Mucosa of stomach (tissue), 1 donor: Measurements from ENCODE around the gene LDLRAD4.
"Not testable (repeated sequence)": the region's sequence is repeated elsewhere in the genome, so short reads cannot be mapped to it uniquely, and the experiment has no call there.

Experiments
- H3K27me3 ChIP-seq: one replicate; pipeline ENCODE4 v1.7.0; 2013; ENCODE audit warnings: mild to moderate bottlenecking, low read length; ENCODE audit not compliant: control insufficient read depth, insufficient read depth
- H3K36me3 ChIP-seq: one replicate; pipeline ENCODE4 v1.7.0; 2013; ENCODE audit warnings: low read length; ENCODE audit not compliant: control insufficient read depth, insufficient read depth
- H3K4me1 ChIP-seq: one replicate; pipeline ENCODE4 v1.7.0; 2013; ENCODE audit warnings: mild to moderate bottlenecking, low read length; ENCODE audit not compliant: control insufficient read depth, insufficient read depth
- H3K4me3 ChIP-seq: one replicate; pipeline ENCODE4 v1.7.0; 2013; ENCODE audit warnings: low read length
- H3K9ac ChIP-seq: one replicate; pipeline ENCODE4 v1.7.0; 2013; ENCODE audit warnings: mild to moderate bottlenecking, low read length, moderate library complexity
- H3K9me3 ChIP-seq: one replicate; pipeline ENCODE4 v1.7.0; 2013; ENCODE audit warnings: mild to moderate bottlenecking, low read length, moderate library complexity; ENCODE audit not compliant: control insufficient read depth
- donor health status: Pancreatic carcinoma.

LDLRAD4 gene

GRCh38 chr18:13332874-13333273, 114.3 kb downstream of the LDLRAD4 start:
- no peaks in the 10 kb centered on the region for H3K36me3 ChIP-seq
- no peaks in the 10 kb centered on the region for H3K9me3 ChIP-seq
- no peaks in the 10 kb centered on the region for H3K4me1 ChIP-seq
- H3K4me3 ChIP-seq = no peak overlapping the region
- no peaks in the 10 kb centered on the region for H3K27me3 ChIP-seq
- no peak overlapping the region for H3K9ac ChIP-seq

GRCh38 chr18:13335903-13336302, 117.3 kb downstream of the LDLRAD4 start:
- Histone ChIP-seq H3K4me1 (no peaks in the 10 kb centered on the region), H3K36me3 (no peaks in the 10 kb centered on the region), H3K9me3 (no peaks in the 10 kb centered on the region), H3K27me3 (no peaks in the 10 kb centered on the region), H3K4me3 (no peak overlapping the region), H3K9ac (no peak overlapping the region)

DNA sequence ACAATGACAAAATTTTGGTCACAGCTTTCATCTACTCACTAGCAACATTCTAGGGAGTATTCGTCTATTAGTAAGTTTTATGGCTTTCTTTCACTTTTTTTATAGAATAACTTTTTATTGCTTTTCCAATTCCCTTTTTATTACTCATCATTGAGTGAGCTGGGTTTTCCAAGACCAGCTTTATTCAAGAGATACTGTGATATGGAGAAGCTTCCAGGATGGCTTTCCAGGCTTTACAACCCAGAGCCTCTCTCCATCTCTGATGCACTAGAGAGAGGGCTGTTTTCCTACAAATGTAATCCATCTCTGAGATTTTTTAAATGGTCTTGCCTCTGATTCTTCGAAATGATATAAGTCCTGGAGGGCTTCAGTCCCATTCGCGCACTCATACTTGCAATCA, 118.3 kb downstream of the LDLRAD4 start:
- Histone ChIP-seq H3K9me3 (no peaks in the 10 kb centered on the region), H3K9ac (no peak overlapping the region), H3K4me1 (no peaks in the 10 kb centered on the region), H3K27me3 (no peaks in the 10 kb centered on the region), H3K4me3 (no peak overlapping the region), H3K36me3 (no peaks in the 10 kb centered on the region)

- no peaks in the 10 kb centered on the region for H3K4me1 ChIP-seq
- no peaks in the 10 kb centered on the region for H3K36me3 ChIP-seq
- H3K4me3 ChIP-seq = no peak overlapping the region
- H3K9ac ChIP-seq = no peak overlapping the region
- H3K27me3 ChIP-seq = no peaks in the 10 kb centered on the region
- no peaks in the 10 kb centered on the region for H3K9me3 ChIP-seq
These were observed 118.8 kb downstream of the LDLRAD4 start for GRCh38 chr18:13337369-13337768.

GRCh38 chr18:13338318-13338717, 119.8 kb downstream of the LDLRAD4 start:
- Histone ChIP-seq H3K4me1 (no peaks in the 10 kb centered on the region), H3K4me3 (no peak overlapping the region), H3K9ac (no peak overlapping the region), H3K9me3 (no peaks in the 10 kb centered on the region), H3K27me3 (no peaks in the 10 kb centered on the region), H3K36me3 (no peaks in the 10 kb centered on the region)

DNA sequence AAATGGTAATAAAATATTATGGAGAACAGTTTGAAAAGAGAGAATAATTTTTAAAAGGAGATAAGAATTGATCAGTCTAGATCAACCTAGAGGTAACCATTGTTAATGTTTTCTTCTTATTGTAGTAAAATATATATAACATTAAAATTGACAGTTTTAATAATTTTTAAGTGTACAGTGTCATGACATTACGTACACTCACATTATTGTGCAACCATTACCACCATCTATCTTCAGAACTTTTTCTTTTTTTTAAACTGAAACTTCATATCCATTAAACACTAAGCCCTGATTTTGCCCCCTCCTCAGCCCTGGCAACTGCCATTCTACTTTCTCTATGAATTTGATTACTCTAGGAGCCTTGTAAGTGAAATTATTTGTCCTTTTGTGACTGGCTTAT, 121.1 kb downstream of the LDLRAD4 start:
- no peaks in the 10 kb centered on the region for H3K36me3 ChIP-seq
- H3K27me3 ChIP-seq = no peaks in the 10 kb centered on the region
- H3K9me3 ChIP-seq = no peaks in the 10 kb centered on the region
- no peak overlapping the region for H3K9ac ChIP-seq
- H3K4me3 ChIP-seq = no peak overlapping the region
- H3K4me1 ChIP-seq = no peaks in the 10 kb centered on the region

GRCh38 chr18:13346449-13346848, 127.9 kb downstream of the LDLRAD4 start:
- not testable (repeated sequence) for H3K27me3 ChIP-seq, H3K9me3 ChIP-seq, H3K4me1 ChIP-seq, H3K4me3 ChIP-seq, H3K9ac ChIP-seq, H3K36me3 ChIP-seq

DNA sequence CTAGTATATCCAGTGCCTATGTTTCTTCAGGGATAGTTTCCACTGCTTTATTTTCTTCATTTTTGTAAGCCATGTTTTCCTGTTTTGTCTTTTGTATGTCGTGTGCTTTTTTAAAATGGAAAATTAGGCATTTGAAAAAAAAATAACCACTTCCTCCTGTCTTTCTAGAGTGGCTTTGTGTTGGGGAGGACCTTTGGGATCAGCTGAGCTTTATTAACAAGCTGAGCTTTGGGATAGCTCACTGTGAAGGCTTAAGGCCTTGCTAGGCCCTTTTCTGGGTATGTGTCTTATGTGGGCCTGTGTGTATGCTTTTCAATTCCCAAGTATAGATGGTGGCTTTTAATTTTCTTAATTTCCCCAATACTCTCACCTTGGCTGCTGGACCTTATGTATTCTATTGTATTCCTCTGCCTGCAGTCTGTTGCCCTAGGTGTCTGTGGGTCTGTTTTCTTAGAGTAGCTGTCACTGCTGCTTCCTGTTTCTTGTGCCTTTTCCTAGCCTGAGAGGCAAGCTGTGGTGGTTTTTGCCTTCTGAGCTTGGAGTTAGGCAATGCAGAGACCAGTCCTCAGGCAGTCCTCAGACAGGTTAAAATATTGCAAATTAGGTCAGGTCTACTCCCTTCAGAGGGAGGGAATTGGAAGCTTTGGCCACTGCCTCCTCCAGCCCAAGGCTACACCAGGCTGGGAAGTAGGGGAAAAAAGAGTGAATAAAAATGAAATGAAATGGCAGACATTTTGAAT, 134.7 kb downstream of the LDLRAD4 start:
- H3K4me3 ChIP-seq = no peak overlapping the region
- no peaks in the 10 kb centered on the region for H3K27me3 ChIP-seq
- no peaks in the 10 kb centered on the region for H3K36me3 ChIP-seq
- no peaks in the 10 kb centered on the region for H3K4me1 ChIP-seq
- no peak overlapping the region for H3K9ac ChIP-seq
- no peaks in the 10 kb centered on the region for H3K9me3 ChIP-seq

GRCh38 chr18:13354402-13354801, 135.8 kb downstream of the LDLRAD4 start:
- Histone ChIP-seq H3K27me3 (no peaks in the 10 kb centered on the region), H3K4me3 (no peak overlapping the region), H3K4me1 (no peaks in the 10 kb centered on the region), H3K9me3 (no peaks in the 10 kb centered on the region), H3K36me3 (no peaks in the 10 kb centered on the region), H3K9ac (no peak overlapping the region)

DNA sequence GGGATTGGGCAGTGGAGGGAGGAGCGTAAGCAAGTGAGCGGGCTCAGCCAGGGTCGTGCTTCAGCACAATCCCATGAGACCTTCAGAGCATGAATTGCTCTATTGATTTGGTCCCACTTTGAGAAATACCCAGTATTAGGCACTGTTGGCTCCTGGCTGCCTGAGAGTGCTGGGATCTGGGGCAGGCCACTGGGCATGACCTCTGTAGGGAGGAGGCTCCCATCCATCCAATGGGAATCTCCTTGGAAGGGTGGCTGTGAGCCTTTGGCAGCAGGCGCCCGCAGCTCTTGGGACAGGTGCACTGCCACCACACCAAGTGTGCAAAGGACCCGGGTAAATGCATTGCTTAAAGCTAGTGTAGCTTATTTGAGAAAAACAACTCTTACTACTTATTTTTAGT, 137.5 kb downstream of the LDLRAD4 start:
- no peaks in the 10 kb centered on the region for H3K9me3 ChIP-seq
- no peaks in the 10 kb centered on the region for H3K36me3 ChIP-seq
- no peak overlapping the region for H3K4me3 ChIP-seq
- H3K4me1 ChIP-seq = no peaks in the 10 kb centered on the region
- H3K9ac ChIP-seq = no peak overlapping the region
- H3K27me3 ChIP-seq = no peaks in the 10 kb centered on the region

- no peaks in the 10 kb centered on the region for H3K36me3 ChIP-seq
- H3K4me1 ChIP-seq = no peaks in the 10 kb centered on the region
- H3K9me3 ChIP-seq = no peaks in the 10 kb centered on the region
- no peaks in the 10 kb centered on the region for H3K27me3 ChIP-seq
- H3K9ac ChIP-seq = no peak overlapping the region
- H3K4me3 ChIP-seq = no peak overlapping the region
These were observed 138.7 kb downstream of the LDLRAD4 start for GRCh38 chr18:13357289-13357688.

GRCh38 chr18:13359210-13359609, 140.7 kb downstream of the LDLRAD4 start:
- H3K9me3 ChIP-seq = no peaks in the 10 kb centered on the region
- no peaks in the 10 kb centered on the region for H3K27me3 ChIP-seq
- no peak overlapping the region for H3K4me3 ChIP-seq
- H3K9ac ChIP-seq = no peak overlapping the region
- no peaks in the 10 kb centered on the region for H3K36me3 ChIP-seq
- H3K4me1 ChIP-seq = no peaks in the 10 kb centered on the region

DNA sequence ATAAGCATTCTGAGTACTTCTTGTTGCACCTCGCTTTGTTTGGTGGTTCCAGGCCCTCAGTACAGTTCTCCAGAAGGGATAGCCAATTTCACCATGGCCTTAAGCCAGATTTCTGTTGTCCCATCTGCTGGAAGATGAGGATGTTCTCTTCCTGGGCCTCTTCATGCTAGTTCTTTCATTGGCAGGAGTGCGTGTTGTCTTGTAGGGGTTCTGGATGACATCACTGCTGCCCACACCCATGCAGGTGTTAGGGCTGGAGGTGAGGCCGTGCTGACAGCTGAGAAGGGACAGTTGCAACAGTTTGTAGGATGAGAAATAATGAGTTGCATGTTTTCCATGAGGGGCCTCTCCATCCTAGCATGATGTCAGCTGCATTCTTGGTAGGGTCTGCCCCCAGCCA, 142.9 kb downstream of the LDLRAD4 start:
- H3K4me3 ChIP-seq = no peak overlapping the region
- H3K9ac ChIP-seq = no peak overlapping the region
- no peaks in the 10 kb centered on the region for H3K9me3 ChIP-seq
- no peaks in the 10 kb centered on the region for H3K4me1 ChIP-seq
- H3K27me3 ChIP-seq = no peaks in the 10 kb centered on the region
- no peaks in the 10 kb centered on the region for H3K36me3 ChIP-seq
